GM19467 (cell line): ENCODE results near the gene MICOS13.

Source experiments
- ATAC-seq: cut with Tn5 transposase; IDR thresholded peaks from one replicate; pipeline ENCODE4 v1.9.1; 2021; ENCODE audit warnings: mild to moderate bottlenecking, moderate library complexity; ENCODE audit not compliant: unreplicated experiment

MICOS13 gene

DNA sequence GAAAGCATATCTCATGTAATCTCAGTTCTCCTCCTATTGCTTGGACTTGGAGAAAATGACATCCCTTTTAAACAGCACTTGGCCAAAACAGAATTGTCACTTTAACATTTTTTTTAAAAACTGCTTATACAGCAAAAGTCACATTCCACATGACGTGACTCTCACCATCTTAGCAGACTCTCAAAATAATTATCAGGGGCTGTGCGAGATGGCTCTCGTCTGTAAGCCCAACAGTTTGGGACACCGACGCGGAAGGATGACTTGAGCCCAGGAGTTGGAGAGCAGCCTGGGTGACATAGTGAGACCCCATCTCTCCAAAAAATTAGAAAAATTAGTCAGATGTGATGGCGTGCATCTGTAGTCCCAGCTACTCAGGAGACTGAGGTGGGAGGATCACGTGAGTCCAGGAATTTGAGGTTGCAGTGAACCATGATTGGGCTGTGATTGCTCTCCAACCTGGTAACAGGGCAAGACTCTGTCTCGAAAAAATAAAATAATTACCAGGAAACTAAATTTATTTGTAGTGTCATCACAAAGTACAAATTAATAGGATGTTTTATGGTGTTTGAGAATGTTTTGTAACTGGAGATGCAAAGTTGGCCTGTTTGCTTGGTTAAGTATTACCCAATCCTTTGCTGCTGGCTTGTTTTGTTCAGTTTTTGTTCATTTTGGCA is 48.6 kb downstream of the MICOS13 start:
- ATAC-seq, result no peak

DNA sequence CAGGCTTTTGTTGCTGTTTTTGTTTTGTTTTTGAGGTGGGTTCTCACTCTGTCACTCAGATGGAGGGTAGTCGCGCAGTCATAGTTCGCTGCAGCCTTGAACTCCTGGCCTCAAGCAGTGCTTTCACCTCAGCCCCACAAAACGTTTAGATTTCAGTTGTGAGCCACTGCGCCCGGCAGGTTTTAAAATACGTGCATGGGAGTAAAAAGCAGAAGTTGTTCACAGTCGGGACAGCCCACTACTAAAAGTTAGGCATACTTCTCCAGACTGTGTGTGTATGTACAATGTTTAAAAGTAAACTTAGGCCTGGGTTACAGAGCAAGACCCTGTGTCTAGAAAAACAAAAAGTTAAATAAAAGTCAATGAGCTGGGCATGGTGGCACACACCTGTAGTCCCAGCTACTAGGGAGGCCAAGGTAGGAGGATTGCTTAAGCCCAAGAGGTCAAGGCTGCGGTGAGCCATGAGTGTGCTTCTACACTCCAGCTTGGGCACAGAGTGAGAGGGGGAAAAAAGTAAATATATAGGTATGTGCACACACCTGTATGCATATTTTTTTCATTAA is 51.3 kb downstream of the MICOS13 start:
- ATAC-seq, result no peak

DNA sequence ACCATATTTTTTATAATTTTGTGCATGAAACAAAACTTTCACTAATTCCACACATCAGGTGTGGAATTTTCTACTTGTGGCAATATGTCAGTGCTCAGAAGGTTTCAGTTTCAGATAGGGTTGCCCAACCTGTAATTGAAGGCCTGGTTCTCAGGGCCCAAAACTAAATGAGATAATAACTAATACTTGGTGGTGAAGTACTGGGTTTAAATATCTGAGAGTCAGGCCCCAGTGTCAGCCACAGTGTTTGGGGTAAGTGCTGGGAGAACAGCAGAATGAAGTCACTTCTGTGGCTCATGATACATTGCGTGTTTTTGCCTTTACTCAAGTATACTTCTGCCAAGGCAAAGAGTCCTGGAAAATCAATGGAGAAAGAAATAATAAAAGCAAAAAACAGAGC is 51.9 kb downstream of the MICOS13 start:
- no peak for ATAC-seq
